Mucosa of gallbladder (tissue), 1 donor: Measurements from ENCODE around the gene LYPD1. TPM values are rescaled to one million over a fixed set of nuclear protein-coding genes. Genes with fewer than 3 reads are reported as not detected.

Experiments
- DNase-seq: peaks from one replicate; pipeline ENCODE4 v3.0.0-alpha.2; 2020; ENCODE audit warnings: low spot score
- total RNA-seq: library from RNA; stranded (reverse); gene quantifications from one replicate; pipeline ENCODE4 v1.2.1, GENCODE V29; 2021
- donor health status: DM: no; HTN: no; CAD: no.

The LYPD1 gene
- total RNA-seq, 1 donor from 2014 or later: 14.6 TPM

- DNase-seq: peak; percentile 41
Observed at GRCh38 chr2:132632000-132632649, 37.9 kb downstream of the LYPD1 start.

DNA sequence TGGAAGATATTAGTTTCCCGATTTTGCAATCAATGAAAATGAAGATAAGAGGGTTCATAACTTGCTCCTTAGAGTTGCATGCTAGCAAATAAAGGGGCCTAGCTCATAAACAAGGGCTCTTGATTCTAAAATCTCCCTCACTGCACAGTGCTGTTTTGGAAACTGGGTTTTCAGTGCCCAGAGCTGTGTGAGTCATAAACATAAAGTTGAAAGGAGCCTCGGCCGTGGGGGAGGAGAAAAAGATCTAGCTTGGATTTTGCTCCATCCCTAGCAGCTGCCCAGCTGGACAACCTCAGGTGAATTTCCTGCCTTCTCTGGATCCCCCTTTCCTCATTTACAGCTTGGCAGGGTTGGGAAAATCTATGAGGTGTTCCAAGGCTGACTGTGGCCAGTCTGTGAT lies 42.5 kb downstream of the LYPD1 start:
- no peak for DNase-seq

DNA sequence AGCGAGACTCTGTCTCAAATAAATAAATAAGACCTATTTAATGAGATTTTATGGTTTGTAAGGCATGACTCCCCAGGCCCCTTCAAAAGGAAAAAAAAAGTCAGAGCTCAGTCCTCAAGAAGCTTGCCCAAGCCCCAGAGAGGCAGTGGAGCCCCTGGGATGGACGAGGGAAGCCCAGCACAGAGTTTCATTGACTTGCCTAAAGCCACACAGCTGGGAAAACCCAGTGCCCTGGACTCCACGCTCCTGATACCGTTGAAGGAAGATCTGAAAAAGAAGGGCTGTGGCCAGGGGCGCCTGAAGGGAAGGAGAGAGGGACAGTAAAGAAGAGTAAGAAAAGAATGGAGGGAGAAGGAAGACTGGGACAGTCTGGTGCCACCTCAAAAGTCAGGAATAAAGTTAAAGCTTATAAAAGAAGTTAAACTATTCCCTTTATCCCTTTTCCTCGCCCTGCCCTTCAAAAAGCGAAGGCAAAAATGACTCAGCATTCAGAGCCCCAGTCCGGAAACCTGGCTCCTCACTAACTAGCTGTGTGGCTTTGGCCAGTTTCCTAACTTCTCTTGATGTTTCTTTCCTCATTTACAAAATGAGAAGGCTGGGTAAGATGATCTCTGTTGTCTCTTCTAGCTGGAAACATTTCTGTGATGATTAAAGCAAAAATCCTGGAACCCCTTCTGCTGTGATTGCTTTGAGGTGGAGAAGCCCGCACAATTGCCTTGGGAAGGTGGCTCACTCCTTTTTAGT lies 46.7 kb downstream of the LYPD1 start:
- DNase-seq: no peak

- DNase-seq: peak; percentile 95
Observed at GRCh38 chr2:132621131-132621875, 48.7 kb downstream of the LYPD1 start.

GRCh38 chr2:132620115-132620514 lies 49.9 kb downstream of the LYPD1 start:
- no peak for DNase-seq

GRCh38 chr2:132618734-132619133 lies 51.3 kb downstream of the LYPD1 start:
- DNase-seq: no peak

DNA sequence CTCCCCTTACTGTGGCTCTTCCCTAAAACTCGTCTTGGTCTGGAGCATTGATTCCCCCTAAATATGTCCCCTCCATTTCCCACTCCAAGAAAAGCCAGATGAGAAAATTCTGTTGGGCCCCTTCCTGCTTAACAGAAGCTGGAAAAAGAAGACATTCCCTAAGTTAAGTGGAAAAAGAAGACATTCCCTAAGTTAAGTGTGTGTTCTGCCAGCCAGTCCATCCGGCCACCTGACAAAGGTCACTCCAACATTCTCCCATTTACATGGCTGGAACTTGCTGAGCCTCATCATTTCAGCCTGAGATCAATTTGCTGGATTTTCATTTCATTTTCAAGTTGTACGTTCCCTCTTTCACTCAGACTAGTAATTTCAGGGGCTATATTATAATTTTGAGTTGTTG lies 52.0 kb downstream of the LYPD1 start:
- DNase-seq: no peak

GRCh38 chr2:132615329-132616085 lies 54.5 kb downstream of the LYPD1 start:
- DNase-seq: no peak

- no peak for DNase-seq
Observed at GRCh38 chr2:132611719-132612118, 58.3 kb downstream of the LYPD1 start.

DNA sequence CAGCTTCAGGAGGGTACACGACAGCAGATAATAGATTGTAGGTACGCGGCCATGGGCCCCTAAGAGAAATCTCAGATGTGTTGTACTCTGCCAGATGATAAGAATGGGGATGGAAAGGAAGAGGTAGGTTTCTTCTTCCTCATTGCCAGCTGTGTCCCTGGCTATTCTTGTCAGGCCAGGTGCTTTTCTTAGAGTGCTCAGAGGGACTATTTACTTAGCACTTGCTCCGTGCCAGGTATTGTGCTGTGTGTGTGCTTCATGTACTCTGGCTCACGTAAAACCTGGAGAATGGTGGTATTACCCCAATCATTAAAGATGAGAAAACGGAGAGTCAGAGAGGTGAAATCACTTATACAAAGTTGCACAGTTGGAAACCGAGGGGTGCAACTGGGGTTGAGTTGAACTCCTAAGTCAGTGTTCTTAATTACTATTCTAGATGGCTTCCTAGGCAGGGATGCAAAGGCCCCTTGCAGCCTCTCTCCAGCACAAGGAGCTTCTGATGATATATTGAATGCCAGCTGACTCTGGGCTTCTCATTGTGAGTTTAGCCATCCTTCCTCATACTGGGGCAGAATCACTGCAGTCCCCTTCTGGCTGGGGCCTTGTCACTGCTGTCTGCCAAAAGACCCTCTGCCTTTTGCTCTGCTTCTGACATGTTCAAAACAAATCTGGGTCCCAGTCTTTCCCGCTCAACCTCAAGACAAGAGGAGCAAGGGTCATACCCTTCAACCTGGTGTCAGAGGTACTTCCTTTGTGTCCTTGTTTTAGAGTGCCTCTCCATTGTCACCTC lies 60.7 kb downstream of the LYPD1 start:
- DNase-seq: no peak

DNA sequence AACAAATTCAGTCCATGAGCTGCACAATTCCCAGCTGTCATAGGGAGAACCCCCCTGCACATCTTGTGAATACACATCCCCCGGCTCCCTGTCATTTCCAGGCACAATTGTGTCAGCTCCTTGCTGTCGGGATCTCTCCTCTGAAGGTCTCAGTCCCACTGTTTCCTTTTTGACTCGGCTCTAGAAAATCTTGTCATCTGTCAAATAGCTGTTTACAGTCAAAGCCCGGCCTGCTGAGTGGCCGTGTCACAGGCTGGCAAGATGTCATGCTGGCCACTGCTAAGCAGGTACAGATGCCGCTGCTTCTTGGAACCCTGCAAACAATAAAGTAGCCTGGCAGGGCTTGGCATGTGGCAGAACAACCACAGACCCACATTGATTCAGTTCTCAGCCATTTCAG lies 61.7 kb downstream of the LYPD1 start:
- no peak for DNase-seq

DNA sequence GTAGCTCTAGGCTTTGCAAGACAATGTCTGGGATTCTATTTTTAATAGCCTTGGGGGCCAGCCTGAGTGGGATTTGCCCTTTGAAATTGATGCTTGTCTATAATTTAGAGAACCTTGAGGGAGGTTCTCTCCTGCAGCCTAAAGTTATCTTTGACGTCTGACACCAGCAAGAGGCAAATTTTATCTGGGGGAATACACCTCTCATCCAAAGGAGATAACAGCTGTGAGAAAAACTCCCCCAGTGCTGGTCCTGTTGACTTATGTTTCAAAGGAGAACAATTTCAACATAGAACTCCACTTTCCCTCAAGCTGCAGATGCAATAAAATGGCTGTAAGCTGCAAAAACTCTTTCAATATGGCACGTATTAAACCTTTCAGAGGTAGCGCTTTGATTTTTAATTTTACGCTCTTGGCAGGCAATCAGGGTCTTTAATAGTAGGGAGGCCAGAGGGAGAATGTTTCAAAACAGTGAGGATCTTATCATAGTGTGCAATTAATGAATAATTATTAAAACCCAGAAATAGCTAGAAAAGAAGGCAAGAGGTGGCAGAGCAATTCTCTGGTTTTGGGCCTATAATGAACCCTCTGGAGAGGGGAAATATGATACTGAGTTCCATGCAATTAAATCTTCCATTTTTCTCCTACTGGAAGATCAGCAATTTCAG lies 62.4 kb downstream of the LYPD1 start:
- no peak for DNase-seq

DNA sequence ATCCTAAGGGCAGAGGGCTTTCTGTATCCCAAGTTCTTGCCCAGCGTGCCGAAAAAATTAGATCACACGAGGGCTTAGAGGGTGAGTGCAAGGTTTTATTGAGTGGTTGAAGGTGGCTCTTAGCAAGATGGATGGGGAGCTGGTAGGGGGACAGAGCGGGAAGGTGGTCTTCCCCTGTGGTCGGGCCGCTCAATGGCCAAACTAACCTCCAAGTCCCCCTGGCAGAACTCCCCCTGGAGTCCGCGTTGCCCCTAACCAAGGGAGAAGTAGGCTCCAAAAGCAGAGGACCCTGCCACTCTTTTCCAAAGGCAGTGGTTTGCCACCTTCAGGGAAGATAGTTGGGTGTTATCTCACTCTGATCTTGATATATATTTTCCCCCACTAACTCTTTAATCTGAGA lies 63.4 kb downstream of the LYPD1 start:
- DNase-seq: no peak

DNA sequence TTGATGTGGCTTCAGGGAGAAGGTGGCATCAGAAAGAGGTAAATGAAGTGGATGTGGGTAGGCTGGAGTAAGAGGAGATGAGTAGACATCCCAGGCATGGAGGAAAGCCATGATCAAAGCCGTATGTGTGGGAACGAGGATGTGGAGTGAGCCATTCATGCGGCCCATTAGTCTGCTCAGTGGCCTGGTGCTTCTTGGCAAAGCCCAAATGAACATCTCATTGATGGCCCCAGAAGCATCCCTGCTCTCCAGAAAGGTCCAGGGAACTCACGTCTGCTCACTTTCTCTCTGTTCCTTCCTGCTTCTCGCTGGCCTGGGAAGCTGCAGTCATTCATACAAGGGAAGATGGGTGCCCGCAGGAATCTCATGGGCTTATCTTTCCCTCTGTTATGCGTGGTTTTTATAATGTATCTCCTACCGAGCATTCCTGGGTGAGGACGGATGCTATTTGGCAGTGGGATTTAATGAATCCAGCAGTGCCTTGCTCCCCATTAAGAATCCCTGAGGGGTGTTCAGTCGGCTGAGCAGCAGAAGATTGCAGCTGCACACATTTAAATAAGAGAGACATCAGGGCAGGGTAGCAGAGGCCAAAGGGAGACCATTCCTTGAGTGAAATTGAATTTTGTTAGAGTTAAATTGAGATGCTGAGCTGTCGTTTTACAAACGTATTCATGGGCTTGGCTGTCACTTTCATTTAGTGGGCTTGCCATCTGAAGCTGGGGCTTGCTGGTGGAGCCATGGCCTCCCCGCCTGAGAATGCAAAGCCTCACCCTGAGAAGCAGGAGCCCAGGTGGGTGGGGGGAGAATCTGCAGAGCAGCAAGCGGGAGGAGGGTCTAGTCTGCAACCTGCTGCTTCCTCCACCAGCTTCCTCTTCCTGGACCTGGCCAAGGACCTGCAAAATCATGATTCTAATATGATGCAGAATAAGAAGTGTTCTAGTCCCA lies 64.5 kb downstream of the LYPD1 start:
- DNase-seq: no peak

- DNase-seq: no peak
Observed at GRCh38 chr2:132604561-132604960, 65.4 kb downstream of the LYPD1 start.

DNA sequence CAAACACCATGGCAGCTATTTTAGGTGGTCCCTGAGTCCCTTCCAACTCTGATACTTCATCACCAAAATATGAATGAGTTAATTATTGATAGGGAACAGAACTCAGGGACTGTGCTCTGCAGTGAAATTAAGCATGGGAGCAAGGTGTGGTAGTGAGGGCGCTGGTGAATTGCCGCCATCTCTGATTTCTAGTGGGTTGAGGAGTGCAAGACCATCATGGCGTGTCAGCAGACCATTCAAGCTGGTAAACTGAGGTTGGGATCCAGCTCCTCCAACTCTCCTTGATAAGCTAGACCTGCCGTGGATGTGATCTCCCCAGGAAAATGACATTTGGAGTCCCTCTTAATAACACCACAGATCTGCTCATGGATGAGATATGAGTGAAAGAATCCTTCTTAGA lies 70.4 kb downstream of the LYPD1 start:
- no peak for DNase-seq

GRCh38 chr2:132598536-132598935 lies 71.5 kb downstream of the LYPD1 start:
- no peak for DNase-seq

DNA sequence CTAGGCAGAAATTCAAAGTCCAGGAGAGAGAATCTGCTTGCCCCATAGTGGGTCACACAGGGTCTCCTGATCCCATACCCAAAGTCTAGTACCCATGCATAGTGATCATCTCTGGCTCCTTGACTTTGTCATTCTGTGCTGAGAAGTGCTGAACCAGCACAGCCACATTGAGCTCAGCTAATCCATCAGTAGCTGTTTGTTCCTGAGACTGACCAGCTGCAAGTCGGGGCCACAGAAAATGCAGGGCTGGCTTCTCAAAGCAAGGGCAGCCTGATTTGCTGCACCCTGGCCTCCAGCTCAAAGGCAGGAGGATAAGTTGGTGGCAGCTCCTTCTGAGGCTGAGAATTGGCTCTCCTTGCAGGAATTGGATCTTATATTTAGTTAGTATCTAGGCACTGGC lies 72.2 kb downstream of the LYPD1 start:
- no peak for DNase-seq

GRCh38 chr2:132597166-132597565 lies 72.8 kb downstream of the LYPD1 start:
- DNase-seq: no peak

- no peak for DNase-seq
Observed at GRCh38 chr2:132595693-132596092, 74.3 kb downstream of the LYPD1 start.
